ENCODE measurements around the gene PRPSAP1. TPM values are rescaled to one million over a fixed set of nuclear protein-coding genes. Genes with fewer than 3 reads are reported as not detected.

PRPSAP1 gene
- total and polyA plus RNA-seq, 2 of the 8 experiments (the other 6 are each of a cell fraction or from before 2014, with no cell fraction given) = 32.0 to 54.2 TPM

- TF ChIP-seq, protein P1, sequence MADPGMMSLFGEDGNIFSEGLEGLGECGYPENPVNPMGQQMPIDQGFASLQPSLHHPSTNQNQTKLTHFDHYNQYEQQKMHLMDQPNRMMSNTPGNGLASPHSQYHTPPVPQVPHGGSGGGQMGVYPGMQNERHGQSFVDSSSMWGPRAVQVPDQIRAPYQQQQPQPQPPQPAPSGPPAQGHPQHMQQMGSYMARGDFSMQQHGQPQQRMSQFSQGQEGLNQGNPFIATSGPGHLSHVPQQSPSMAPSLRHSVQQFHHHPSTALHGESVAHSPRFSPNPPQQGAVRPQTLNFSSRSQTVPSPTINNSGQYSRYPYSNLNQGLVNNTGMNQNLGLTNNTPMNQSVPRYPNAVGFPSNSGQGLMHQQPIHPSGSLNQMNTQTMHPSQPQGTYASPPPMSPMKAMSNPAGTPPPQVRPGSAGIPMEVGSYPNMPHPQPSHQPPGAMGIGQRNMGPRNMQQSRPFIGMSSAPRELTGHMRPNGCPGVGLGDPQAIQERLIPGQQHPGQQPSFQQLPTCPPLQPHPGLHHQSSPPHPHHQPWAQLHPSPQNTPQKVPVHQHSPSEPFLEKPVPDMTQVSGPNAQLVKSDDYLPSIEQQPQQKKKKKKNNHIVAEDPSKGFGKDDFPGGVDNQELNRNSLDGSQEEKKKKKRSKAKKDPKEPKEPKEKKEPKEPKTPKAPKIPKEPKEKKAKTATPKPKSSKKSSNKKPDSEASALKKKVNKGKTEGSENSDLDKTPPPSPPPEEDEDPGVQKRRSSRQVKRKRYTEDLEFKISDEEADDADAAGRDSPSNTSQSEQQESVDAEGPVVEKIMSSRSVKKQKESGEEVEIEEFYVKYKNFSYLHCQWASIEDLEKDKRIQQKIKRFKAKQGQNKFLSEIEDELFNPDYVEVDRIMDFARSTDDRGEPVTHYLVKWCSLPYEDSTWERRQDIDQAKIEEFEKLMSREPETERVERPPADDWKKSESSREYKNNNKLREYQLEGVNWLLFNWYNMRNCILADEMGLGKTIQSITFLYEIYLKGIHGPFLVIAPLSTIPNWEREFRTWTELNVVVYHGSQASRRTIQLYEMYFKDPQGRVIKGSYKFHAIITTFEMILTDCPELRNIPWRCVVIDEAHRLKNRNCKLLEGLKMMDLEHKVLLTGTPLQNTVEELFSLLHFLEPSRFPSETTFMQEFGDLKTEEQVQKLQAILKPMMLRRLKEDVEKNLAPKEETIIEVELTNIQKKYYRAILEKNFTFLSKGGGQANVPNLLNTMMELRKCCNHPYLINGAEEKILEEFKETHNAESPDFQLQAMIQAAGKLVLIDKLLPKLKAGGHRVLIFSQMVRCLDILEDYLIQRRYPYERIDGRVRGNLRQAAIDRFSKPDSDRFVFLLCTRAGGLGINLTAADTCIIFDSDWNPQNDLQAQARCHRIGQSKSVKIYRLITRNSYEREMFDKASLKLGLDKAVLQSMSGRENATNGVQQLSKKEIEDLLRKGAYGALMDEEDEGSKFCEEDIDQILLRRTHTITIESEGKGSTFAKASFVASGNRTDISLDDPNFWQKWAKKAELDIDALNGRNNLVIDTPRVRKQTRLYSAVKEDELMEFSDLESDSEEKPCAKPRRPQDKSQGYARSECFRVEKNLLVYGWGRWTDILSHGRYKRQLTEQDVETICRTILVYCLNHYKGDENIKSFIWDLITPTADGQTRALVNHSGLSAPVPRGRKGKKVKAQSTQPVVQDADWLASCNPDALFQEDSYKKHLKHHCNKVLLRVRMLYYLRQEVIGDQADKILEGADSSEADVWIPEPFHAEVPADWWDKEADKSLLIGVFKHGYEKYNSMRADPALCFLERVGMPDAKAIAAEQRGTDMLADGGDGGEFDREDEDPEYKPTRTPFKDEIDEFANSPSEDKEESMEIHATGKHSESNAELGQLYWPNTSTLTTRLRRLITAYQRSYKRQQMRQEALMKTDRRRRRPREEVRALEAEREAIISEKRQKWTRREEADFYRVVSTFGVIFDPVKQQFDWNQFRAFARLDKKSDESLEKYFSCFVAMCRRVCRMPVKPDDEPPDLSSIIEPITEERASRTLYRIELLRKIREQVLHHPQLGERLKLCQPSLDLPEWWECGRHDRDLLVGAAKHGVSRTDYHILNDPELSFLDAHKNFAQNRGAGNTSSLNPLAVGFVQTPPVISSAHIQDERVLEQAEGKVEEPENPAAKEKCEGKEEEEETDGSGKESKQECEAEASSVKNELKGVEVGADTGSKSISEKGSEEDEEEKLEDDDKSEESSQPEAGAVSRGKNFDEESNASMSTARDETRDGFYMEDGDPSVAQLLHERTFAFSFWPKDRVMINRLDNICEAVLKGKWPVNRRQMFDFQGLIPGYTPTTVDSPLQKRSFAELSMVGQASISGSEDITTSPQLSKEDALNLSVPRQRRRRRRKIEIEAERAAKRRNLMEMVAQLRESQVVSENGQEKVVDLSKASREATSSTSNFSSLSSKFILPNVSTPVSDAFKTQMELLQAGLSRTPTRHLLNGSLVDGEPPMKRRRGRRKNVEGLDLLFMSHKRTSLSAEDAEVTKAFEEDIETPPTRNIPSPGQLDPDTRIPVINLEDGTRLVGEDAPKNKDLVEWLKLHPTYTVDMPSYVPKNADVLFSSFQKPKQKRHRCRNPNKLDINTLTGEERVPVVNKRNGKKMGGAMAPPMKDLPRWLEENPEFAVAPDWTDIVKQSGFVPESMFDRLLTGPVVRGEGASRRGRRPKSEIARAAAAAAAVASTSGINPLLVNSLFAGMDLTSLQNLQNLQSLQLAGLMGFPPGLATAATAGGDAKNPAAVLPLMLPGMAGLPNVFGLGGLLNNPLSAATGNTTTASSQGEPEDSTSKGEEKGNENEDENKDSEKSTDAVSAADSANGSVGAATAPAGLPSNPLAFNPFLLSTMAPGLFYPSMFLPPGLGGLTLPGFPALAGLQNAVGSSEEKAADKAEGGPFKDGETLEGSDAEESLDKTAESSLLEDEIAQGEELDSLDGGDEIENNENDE (IDR thresholded peaks at IDR 0.05; ENCODE audit: insufficient replicate concordance, low read length) = no peak
- TF ChIP-seq NRF1 (IDR thresholded peaks at IDR 0.05; ENCODE audit: low read depth, low read length) (peak; percentile 57), SIX5 (IDR thresholded peaks at IDR 0.05; ENCODE audit: low read depth, low read length) (no peak; the same call in 1 of the 2 replicates), ZNF274 (IDR thresholded peaks at IDR 0.05; ENCODE audit: borderline replicate concordance, extremely low read depth, low read length) (no peak), TAF1 (IDR thresholded peaks at IDR 0.05; ENCODE audit: low read depth, low read length) (peak; percentile 99), MAFK (IDR thresholded peaks at IDR 0.05; ENCODE audit: low read depth, low read length) (no peak; the same call in 1 of the 2 replicates), HDAC6 (IDR thresholded peaks at IDR 0.05; ENCODE audit: low read depth, low read length) (no peak), SP2 (IDR thresholded peaks at IDR 0.05; ENCODE audit: low read length) (peak; percentile 100), RAD21 (IDR thresholded peaks at IDR 0.05 in 1 of 2, conservative IDR thresholded peaks at IDR 0.05 in 1 of 2; ENCODE audit: low read depth in 2 of 2, low read length in 2 of 2) (no peak), ASH2L (IDR thresholded peaks at IDR 0.05; ENCODE audit: low read length) (peak; percentile 69), KDM1A (IDR thresholded peaks at IDR 0.05; ENCODE audit: borderline replicate concordance, low read length) (no peak)
Measured at GRCh38 chr17:76353599-76354316, at the start of gene PRPSAP1 (continued).
